SH-SY5Y (cell line): ENCODE results near the gene ZBTB14.

Source experiments
- GATA2 ChIP-seq: IDR thresholded peaks from 2 replicates; pipeline ENCODE4 v1.6.1; 2011; ENCODE audit warnings: mild to moderate bottlenecking, low read depth, low read length
- GATA3 ChIP-seq: IDR thresholded peaks from 2 replicates; pipeline ENCODE4 v1.6.1; 2011; ENCODE audit warnings: low read depth, mild to moderate bottlenecking, low read length, moderate library complexity

Gene ZBTB14, protein sequence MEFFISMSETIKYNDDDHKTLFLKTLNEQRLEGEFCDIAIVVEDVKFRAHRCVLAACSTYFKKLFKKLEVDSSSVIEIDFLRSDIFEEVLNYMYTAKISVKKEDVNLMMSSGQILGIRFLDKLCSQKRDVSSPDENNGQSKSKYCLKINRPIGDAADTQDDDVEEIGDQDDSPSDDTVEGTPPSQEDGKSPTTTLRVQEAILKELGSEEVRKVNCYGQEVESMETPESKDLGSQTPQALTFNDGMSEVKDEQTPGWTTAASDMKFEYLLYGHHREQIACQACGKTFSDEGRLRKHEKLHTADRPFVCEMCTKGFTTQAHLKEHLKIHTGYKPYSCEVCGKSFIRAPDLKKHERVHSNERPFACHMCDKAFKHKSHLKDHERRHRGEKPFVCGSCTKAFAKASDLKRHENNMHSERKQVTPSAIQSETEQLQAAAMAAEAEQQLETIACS

DNA sequence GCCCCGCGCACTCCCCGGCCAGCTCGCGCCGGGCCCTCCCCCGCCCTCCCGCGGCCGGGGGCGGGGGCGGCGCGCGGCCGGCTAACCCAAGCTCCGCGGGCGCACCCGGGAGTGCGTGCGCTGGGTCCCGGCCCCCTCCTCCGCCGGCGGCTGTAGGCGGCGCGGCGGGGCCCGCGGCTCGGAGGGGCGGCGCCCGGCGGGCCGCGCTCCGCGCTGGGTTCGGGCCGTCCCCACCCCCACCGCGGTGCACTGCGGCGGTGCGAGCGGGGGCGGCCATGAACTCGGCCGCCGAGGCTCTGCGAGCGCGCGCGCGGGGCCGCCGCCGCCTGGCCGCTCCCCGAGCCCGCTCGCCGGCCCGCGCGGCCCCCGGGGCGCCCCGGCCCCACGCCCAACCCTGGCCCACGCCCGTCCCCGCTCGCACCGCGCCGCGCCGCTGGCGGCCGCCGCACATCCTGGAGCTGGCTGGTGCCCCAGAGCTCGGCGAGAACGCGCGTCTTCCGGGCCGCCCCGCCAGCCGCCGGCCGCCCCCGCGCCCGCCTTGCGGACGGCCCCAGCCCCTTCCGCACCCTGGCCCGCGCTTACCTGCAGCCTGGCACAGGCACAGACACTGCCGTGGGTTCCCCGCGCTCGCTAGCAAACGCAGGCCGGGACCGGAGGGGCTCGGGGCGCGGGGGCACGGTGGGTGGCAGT lies at the start of gene ZBTB14:
ZBTB14 (minus strand) TSS at position 496 of the 690 bp plus-strand sequence. CDS start 2,480 bp downstream, outside the sequence.
- TF ChIP-seq GATA3 = no peak
- no peak for TF ChIP-seq GATA2

DNA sequence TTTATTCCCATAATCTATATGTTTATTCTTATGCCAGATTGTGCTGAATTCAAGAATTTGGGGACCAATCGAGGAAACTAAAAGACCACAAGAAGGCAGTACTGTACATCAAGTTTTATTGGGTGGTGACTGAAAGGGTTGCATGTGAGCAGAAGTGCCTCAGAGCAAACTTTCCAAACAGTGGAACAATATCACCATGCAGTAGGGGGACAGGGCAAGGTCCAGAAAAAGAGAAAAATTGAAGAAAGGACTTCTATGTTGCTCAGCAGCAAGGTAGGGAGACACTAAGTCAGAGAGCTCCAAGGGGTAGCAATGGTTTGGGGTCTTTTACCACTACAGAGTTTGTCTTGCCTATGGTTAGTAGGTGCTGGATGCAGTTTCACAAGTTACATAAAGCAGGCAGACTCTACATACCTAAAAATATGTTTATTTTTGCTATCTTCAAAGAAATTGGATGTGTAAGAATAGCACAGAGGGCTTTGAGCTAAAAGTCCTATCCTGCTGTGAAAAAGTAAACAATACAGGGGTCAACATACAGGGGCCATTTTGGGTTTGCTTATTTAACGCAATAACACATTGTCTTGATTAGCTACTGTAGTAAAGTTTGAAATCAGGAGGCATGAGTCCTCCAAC lies 43.8 kb upstream of the ZBTB14 start:
- TF ChIP-seq GATA3 (no peak), GATA2 (no peak)

- TF ChIP-seq GATA2 (no peak), GATA3 (no peak)
These were observed 39.0 kb upstream of the ZBTB14 start for GRCh38 chr18:5334456-5335075.

GRCh38 chr18:5318061-5318700 lies 22.7 kb upstream of the ZBTB14 start:
- TF ChIP-seq GATA2 (no peak), GATA3 (no peak)

DNA sequence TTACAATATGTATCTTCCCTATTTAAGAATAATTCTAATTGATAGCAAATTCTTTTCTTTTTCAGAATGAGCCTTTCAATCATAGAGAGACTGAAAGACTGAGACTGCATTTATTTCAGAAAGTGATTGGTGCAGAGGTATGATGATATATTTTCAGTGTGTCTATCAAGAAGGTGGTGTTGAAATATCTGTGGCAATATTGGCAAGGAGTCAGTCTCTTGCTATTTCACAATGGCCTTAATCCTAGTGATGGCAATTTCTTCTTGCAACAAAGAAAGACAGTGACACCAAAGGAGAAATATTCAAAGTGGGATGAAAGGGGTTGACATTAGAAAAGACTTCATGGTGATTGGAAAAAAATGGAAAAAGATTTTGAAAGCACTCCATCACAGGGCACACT lies 21.7 kb upstream of the ZBTB14 start:
- no peak for TF ChIP-seq GATA3
- TF ChIP-seq GATA2 = no peak

DNA sequence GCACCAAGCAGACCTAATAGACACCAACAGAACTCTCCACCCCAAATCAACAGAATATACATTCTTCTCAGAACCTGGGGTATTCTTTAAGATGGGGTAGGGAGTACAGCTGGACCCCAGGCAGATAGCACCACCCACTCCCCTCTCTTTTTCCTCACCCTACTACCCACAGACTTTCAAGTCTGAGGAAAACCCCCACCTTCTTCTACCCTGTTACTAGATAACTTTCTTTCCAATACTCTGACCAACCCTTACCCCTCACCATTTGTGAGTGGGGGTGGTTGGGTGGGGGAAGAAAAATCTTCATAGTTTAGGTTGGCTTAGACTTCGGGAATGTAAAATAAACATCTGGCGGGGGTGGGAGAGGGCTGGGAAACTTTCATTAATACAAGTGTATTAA lies 20.3 kb upstream of the ZBTB14 start:
- TF ChIP-seq GATA2 (no peak), GATA3 (no peak)

GRCh38 chr18:5311301-5311989 lies 15.9 kb upstream of the ZBTB14 start:
- no peak for TF ChIP-seq GATA2
- TF ChIP-seq GATA3 = no peak

GRCh38 chr18:5309888-5310470 lies 14.5 kb upstream of the ZBTB14 start:
- TF ChIP-seq GATA2 (no peak), GATA3 (no peak)

DNA sequence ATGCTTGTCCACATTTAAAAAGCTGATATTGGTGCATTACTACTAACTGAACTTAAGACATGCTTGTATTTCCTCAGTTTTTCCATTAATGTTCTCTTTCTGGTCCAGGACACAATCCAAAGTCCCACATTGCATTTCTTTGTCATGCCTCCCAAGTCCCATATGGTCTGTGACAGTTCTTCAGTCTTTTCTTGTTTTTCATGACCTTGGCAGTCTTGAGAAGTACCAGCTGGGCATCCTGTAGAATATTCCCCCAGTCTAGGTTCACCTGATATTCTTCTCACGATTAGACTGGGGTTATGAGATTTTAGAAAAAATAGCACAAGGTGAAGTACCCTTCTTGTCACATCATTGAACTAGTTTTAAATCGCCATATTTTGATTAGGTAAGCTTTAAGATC lies 10.3 kb upstream of the ZBTB14 start:
- TF ChIP-seq GATA2 = no peak
- TF ChIP-seq GATA3 = no peak

DNA sequence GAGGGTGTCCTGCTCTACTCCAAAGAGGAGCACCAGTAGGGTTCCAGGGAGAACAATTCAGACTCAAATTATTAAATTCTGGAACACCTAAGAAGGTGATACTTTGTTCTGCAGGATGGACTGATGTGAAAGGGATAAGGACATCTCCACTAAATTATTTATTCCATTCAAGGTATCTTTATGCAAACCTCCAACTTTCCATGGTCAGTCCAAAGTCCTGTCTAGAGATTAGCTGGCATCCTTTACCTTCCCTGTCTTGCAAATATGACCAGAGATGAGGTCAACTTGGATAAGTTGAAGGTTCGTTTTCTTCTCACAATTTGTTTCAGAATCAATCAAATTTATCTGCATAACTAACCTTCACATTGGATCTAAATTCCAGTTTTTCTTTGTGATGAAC lies 8.7 kb upstream of the ZBTB14 start:
- no peak for TF ChIP-seq GATA3
- no peak for TF ChIP-seq GATA2

DNA sequence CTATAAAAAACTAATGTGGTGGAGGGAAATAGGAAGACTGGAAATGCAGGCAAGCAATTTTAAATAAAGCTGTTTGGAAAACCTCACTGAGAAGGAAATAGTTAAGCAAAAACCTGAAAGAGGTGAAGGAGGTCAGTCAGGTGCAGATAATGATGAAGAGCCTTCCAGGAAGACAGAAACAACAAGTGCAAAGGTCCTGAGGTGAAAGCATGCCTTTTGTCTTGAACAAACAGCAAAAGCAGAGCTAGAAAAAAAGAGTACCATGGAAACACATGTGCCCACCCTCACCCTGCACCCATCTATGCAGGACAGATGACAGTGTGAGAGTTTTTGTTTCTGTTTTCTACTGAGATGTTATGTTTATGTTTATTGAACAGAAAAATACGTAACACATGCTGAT lies 8.1 kb upstream of the ZBTB14 start:
- no peak for TF ChIP-seq GATA3
- no peak for TF ChIP-seq GATA2

GRCh38 chr18:5302606-5303005 lies 7.1 kb upstream of the ZBTB14 start:
- TF ChIP-seq GATA2 = no peak
- TF ChIP-seq GATA3 = no peak
